RWPE2 (cell line): ENCODE results near the gene SLC6A2.

Source experiments
- ATAC-seq: fragments of 200-7000 bp; cut with Tn5 transposase; 3 replicates; pipeline ENCODE4 v1.9.1; 2021; ENCODE audit warnings: low read depth
- DNase-seq: peaks from one replicate; pipeline ENCODE4 v3.0.0-alpha.2; 2020; ENCODE audit warnings: low spot score
- H3K27ac ChIP-seq: fragments of 450-650 bp; 2 replicates; pipeline ENCODE4 v1.5.1; 2017; ENCODE audit warnings: mild to moderate bottlenecking; ENCODE audit not compliant: poor library complexity, severe bottlenecking
- H3K27me3 ChIP-seq: fragments of 250-450 bp; sonication (Bioruptor Pico); 2 replicates; pipeline ENCODE4 v1.5.1; 2021; ENCODE audit warnings: mild to moderate bottlenecking, moderate library complexity; ENCODE audit not compliant: insufficient read depth, poor library complexity, severe bottlenecking
- H3K36me3 ChIP-seq: fragments of 250-450 bp; sonication (Bioruptor Pico); 2 replicates; pipeline ENCODE4 v1.5.1; 2020; ENCODE audit warnings: low read depth, mild to moderate bottlenecking, moderate library complexity
- H3K4me1 ChIP-seq: fragments of 250-450 bp; sonication (Bioruptor Pico); 2 replicates; pipeline ENCODE4 v1.5.1; 2021; ENCODE audit warnings: mild to moderate bottlenecking, moderate library complexity; ENCODE audit not compliant: insufficient read depth, poor library complexity, severe bottlenecking
- H3K4me3 ChIP-seq: fragments of 250-450 bp; sonication (Bioruptor Pico); 2 replicates; pipeline ENCODE4 v1.5.1; 2021; ENCODE audit warnings: mild to moderate bottlenecking, moderate library complexity; ENCODE audit not compliant: severe bottlenecking
- H3K9me3 ChIP-seq: fragments of 250-450 bp; sonication (Bioruptor Pico); 2 replicates; pipeline ENCODE4 v1.5.1; 2021; ENCODE audit warnings: mild to moderate bottlenecking, moderate library complexity; ENCODE audit not compliant: severe bottlenecking
- TF ChIP-seq, protein P1 (sequence below): fragments of 450-650 bp; IDR thresholded peaks from one replicate; pipeline ENCODE4 v1.5.1; 2017; ENCODE audit warnings: mild to moderate bottlenecking, moderate library complexity; ENCODE audit not compliant: poor library complexity, severe bottlenecking

The SLC6A2 gene

DNA sequence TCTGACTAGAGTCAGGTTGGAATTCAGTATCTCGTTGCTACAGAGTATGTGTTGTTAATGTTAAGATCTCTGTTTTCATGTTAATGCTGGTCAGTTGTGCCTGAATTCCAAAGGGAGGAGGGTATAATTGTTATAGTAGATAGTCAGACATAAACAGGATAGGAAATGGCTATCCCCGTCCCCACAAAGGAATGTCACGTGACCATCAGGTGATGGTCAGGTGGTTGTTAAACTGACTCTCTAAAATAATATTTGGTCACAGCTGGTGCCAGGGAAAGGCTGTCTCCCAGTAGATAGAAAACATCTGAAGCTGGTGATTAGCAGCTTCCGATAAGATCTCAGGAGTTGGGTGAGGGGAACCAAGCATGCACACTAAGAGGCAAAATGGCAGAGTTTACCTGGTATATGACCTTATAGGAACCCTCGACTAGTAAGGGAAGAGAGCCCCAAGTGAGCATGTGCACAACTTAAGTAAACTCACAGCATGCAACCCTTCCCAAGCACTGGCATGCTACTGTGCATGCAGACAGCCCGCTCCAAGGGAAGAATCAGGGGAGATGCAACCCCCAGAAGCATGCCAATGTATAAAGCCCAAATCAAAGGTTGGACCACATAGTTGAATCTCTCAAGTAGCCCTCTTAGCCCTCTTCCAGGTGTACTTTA is 27.4 kb upstream of the SLC6A2 start:
- H3K4me1 ChIP-seq, result no peaks in the 10 kb centered on the region
- no peak overlapping the region for H3K27ac ChIP-seq
- no peaks in the 10 kb centered on the region for H3K27me3 ChIP-seq
- peaks cover 11% of the 10 kb centered on the region for H3K9me3 ChIP-seq
- H3K4me3 ChIP-seq, result no peak overlapping the region
- no peak for DNase-seq
- H3K36me3 ChIP-seq, result no peaks in the 10 kb centered on the region
- TF ChIP-seq, protein P1, sequence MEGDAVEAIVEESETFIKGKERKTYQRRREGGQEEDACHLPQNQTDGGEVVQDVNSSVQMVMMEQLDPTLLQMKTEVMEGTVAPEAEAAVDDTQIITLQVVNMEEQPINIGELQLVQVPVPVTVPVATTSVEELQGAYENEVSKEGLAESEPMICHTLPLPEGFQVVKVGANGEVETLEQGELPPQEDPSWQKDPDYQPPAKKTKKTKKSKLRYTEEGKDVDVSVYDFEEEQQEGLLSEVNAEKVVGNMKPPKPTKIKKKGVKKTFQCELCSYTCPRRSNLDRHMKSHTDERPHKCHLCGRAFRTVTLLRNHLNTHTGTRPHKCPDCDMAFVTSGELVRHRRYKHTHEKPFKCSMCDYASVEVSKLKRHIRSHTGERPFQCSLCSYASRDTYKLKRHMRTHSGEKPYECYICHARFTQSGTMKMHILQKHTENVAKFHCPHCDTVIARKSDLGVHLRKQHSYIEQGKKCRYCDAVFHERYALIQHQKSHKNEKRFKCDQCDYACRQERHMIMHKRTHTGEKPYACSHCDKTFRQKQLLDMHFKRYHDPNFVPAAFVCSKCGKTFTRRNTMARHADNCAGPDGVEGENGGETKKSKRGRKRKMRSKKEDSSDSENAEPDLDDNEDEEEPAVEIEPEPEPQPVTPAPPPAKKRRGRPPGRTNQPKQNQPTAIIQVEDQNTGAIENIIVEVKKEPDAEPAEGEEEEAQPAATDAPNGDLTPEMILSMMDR, result no peak
- no peak for ATAC-seq

DNA sequence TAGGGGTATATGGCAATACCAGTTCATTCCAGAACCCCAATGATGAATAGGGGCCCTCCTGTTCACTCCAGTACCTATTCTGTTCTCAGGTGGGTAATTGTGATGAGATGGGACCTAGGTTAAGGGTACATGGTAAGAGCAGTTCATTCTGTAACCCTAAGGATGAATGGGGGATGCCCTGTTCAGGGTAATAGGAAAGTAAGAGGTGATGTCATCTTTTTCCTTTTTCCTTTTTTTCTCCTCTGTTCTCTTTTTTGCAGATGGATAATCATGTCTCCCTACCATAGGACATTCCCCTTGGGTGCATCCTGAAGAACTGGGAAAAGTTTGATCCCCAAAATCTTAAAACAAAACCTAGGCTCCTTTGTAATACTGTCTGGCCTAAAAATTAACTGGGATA is 25.0 kb upstream of the SLC6A2 start:
- H3K27ac ChIP-seq, result no peak overlapping the region
- TF ChIP-seq, protein P1, result no peak
- no peak overlapping the region for H3K4me3 ChIP-seq
- no peaks in the 10 kb centered on the region for H3K36me3 ChIP-seq
- H3K27me3 ChIP-seq, result no peaks in the 10 kb centered on the region
- ATAC-seq, result no peak
- no peaks in the 10 kb centered on the region for H3K4me1 ChIP-seq
- DNase-seq, result no peak
- peaks cover 11% of the 10 kb centered on the region for H3K9me3 ChIP-seq

DNA sequence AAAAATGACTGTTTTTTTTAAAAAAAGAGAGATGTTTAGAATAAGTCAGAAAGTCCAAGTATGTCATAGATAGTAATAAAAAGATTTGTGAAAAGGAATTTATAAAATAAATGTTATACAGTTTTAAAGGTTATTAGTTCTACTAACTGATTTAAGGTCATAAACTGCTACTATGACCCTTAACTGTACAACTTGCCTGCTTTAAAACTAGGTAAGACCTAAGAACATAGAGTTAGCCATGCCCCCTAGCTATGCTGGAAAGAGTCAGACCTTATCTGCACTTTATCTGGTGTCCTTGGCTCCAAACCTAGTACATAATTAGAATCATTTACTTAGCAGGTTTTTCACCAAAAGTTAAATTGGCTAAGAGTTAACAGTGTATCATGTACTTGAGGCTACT is 23.5 kb upstream of the SLC6A2 start:
- DNase-seq (no peak), ATAC-seq (no peak)
- H3K4me1 ChIP-seq, result no peaks in the 10 kb centered on the region
- peaks cover 11% of the 10 kb centered on the region for H3K9me3 ChIP-seq
- no peak overlapping the region for H3K4me3 ChIP-seq
- H3K27ac ChIP-seq, result no peak overlapping the region
- H3K36me3 ChIP-seq, result no peaks in the 10 kb centered on the region
- H3K27me3 ChIP-seq, result no peaks in the 10 kb centered on the region
- TF ChIP-seq, protein P1, result no peak

DNA sequence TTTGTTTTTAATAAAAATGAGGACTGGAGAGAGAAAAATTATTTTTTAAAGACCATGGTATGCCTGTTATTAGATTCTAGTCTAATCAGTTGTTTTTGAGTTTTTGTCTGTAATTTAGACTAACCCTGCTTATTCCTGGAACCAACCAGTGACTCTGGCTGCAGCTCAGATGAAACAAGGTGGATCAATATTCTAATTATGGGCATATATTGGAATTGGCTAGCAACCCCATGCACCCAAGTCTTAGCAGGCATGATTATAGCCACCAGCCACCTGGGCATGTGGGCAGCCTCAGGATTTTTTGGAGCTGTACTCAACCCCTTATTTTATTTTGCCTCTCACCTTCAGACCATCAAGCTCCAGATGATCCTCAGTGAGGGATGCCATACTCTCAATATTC is 21.6 kb upstream of the SLC6A2 start:
- peaks cover 11% of the 10 kb centered on the region for H3K9me3 ChIP-seq
- TF ChIP-seq, protein P1, result no peak
- no peaks in the 10 kb centered on the region for H3K27me3 ChIP-seq
- no peaks in the 10 kb centered on the region for H3K36me3 ChIP-seq
- ATAC-seq, result no peak
- no peak overlapping the region for H3K4me3 ChIP-seq
- H3K27ac ChIP-seq, result no peak overlapping the region
- H3K4me1 ChIP-seq, result no peaks in the 10 kb centered on the region
- no peak for DNase-seq

DNA sequence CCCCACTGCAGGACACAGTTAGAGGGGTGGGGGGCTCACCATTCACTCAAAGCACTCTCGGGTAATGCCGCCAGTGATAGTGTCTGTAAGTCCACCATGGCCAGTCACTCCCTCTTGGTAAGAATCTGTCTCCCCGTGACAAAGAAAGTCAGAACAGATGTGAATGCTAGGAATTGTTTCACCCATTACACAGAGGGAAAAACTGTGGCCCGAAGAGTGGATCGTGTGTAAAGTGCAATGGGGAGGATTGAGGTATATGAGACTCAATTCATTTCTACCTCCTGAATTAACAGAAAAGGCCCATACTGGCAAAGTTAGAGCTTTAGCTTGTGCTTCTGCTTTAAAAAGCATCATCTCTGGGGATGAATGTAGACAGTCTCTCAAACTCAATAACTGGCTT is 17.5 kb upstream of the SLC6A2 start:
- DNase-seq, result no peak
- H3K4me3 ChIP-seq, result no peak overlapping the region
- H3K9me3 ChIP-seq, result no peaks in the 10 kb centered on the region
- no peaks in the 10 kb centered on the region for H3K36me3 ChIP-seq
- TF ChIP-seq, protein P1, result no peak
- no peak overlapping the region for H3K27ac ChIP-seq
- no peaks in the 10 kb centered on the region for H3K4me1 ChIP-seq
- no peak for ATAC-seq
- H3K27me3 ChIP-seq, result no peaks in the 10 kb centered on the region
